Measurements from ENCODE around the gene TPX2.

DNA sequence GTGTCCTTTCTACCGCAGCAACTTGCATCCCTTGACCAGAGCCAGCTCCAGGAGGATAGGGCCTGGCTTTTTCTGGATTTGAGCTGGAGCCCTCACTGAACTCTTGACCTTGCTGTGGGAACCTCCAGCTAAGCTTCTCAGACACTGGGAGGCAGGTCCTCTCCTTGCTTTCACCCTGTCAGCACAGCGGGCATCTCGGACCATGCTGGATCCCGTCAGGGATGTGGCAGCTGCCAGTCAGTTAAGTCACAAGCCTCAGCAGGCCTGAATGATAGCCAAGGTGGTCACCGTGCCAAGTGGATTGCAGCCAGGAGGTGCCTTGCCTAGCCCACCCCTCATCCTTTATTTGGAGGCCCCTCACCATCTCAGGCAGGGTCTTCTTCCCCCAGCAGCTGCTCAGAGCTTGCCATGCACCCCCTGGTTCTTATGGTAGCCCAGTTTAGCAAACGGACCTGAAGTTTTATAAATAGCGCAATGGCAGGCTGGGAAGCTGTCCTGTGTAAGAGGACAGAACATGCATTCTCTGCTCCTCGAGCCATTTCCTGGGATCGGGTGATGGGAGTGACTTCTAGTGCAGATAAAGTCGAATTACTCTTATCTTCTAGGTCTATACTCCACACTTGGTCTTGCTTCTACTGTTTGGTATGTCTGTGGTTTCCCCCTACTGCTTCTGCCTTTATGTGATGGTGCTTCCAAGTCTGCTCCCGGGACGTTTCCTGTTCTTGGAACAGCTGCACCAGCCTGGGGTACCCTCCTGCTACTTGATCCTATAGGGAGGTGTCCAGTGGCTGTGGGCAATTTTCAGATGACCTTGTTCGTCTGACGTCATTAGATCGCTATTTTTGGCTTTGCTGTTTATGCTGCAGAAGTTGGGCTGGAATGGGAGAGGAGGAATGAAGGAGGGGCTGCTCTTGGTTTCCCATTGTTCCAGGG is 73.0 kb downstream of the TPX2 start:
- TF ChIP-seq, protein P1, sequence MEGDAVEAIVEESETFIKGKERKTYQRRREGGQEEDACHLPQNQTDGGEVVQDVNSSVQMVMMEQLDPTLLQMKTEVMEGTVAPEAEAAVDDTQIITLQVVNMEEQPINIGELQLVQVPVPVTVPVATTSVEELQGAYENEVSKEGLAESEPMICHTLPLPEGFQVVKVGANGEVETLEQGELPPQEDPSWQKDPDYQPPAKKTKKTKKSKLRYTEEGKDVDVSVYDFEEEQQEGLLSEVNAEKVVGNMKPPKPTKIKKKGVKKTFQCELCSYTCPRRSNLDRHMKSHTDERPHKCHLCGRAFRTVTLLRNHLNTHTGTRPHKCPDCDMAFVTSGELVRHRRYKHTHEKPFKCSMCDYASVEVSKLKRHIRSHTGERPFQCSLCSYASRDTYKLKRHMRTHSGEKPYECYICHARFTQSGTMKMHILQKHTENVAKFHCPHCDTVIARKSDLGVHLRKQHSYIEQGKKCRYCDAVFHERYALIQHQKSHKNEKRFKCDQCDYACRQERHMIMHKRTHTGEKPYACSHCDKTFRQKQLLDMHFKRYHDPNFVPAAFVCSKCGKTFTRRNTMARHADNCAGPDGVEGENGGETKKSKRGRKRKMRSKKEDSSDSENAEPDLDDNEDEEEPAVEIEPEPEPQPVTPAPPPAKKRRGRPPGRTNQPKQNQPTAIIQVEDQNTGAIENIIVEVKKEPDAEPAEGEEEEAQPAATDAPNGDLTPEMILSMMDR (IDR thresholded peaks at IDR 0.05): no peak
- TF ChIP-seq POLR2A (IDR thresholded peaks at IDR 0.05): no peak

Measured in lower leg skin (tissue), 3 donors.